Cardiac septum (tissue), 1 donor: ENCODE measurements around the gene XRCC3. TPM values are rescaled to one million over a fixed set of nuclear protein-coding genes. Genes with fewer than 3 reads are reported as not detected.

Experiments used
- DNase-seq: peaks from one replicate; pipeline ENCODE4 v3.0.0-alpha.2; 2020; ENCODE audit warnings: low spot score
- intact Hi-C: fragments of 100-400 bp; cut with DNase I; formaldehyde crosslinking; loops from one replicate; pipeline ENCODE4 v1.14.0; 2022
- total RNA-seq: library from RNA; stranded (reverse); fragmentation: NEBNext Ultra II Directional; extraction: Animal tissue kit (Norgen Biotek cat#: 25700); gene quantifications from one replicate; pipeline ENCODE4 v1.2.1, GENCODE V29; 2021
- donor health status: DM: no; HTN: no; CAD: no.

XRCC3 gene
- total RNA-seq, 1 donor from 2014 or later: 3.9 TPM

DNA sequence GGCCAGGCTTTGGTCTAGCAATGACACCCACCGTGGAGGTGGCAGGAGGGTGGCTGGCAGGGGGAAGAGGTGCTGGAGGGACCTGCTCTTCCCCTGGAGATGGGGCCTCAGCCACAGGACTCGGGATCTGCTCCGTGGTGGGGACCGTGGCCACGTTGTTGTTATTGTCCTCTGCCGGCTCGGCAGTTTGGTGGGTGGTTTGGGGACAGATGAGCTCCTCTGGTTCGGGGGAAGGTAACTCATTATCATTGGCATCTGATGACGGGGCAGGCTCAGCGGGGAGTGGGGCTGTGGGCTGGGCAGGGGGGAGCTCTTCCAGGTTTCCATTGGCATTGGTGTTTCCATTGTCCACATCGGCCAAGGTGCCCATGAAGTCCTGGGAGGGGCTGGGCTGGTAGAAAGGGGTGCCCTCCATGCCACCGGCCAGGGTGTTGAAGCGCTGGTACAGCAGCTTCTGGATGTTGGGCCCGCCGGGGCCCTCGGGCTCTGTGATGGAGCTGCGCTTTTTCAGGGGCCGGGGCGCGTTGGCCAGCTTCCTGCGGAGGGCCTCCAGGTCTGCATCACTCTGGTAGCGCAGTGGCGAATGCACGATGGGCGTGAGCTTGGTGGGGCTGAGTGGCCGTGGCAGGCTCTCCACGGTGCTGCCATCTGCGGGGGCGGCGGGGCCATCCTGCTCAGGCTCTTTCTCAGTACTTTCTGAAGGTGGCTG is 24.7 kb upstream of the XRCC3 start:
- peak; percentile 68 for DNase-seq
- intact Hi-C loops: no loop called here

DNA sequence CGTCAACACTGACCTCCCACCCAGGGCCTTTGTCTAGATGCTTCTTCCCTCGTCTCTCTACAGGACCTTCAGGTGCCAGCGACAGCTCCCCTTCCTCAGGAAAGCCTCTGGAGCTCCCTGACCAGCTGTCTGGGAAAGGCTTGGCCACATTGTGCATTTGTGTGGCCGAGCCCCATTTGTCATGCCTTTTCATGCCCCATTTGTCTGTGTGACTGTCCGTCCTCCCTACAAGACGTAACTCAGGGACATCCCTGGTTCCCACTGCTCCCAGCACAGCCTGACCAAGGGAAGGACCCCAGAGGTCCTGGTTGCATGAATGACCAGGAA is 24.2 kb upstream of the XRCC3 start:
- peak; percentile 57 for DNase-seq
- intact Hi-C loops: no loop called here

GRCh38 chr14:103738701-103739451 is 23.6 kb upstream of the XRCC3 start:
- peak; percentile 70 for DNase-seq
- intact Hi-C loops: no loop called here

DNA sequence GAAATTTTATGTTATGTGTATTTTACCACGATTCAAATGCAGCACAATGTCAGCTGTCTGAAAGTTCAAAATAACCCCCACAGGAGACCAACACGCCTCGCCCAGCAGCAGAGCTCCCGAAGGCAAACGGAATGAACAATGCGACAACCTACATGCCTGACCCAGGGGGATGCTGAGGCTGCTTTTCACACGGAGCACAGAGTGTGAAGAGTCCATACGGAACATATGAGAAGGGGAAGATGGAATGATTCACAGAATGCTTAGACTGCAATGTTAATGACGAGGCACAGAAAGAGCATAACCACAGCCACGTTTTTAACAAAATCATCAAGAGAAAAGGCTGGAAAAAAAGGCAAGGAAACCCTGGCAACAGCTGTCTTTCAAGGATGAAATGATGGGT is 22.9 kb upstream of the XRCC3 start:
- peak; percentile 19 for DNase-seq
- intact Hi-C loops: no loop called here

DNA sequence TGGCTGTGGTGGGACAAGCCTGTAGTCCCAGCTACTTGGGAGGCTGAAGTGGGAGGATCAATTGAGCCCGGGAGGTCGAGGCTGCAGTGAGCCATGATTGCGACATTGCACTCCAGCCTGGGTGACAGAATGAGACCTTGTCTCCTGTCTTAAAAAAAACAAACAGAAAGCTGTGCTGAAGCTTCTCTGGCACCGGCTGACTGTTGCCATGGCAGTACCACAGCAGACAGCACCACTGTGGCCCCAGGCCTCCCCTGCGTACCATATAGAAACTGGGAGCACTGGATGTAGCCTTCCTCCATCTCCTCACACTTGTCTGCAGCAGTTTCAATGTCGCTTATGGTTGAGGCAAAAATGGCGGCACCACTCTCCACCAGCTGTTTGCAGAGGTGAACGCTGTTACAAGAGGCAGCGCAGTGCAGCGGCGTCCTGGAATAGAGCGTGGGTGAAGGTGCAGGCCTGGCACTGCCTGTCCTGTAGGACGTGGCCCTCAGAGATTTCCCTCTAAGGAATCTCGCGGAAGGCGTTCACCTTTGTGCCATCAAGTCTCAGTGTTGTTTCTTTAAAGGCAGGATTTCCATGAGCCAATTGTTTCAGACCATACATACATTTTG is 22.3 kb upstream of the XRCC3 start:
- intact Hi-C loops: no loop called here
- peak; percentile 27 for DNase-seq

DNA sequence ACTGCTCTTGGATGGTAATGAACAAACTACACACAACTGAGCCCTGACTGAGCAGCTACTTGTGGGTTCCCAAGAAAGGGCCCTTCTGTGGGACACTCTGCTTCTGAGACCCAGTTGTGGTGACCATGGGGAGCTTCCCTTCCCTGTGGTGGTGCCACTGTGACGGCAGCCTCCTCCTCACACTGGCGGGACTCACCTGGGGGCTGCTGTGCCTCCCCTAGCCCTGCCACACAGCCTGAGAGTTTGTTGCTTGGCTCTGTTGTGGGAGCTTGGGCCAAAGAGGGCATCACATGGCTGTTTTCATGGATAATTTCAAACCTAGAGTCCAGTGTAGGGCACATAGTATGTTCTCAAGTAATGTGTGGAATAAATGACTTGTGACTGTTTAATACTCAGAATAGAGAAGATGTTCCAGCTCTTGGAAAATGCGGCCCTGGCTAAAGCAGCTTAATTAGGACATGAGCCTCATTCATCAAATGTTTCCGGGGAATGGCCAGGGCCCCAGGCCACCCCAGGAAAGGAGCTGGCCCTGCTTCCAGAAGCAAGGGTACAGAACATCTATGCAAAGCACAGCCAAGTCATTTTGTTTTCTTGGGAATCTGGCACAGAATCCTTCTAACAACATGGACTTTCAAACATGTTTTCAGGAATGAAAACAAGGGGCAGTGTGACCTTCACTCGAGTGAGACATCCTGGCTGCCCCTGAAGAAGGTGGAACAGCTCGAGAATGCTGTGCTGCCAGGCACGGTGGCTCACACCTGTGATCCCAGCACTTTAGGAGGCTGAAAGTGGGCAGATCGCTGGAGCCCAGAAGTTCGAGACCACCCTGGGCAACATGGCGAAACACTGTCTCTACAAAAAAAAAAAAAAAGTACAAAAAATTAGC is 21.5 kb upstream of the XRCC3 start:
- intact Hi-C loops: no loop called here
- DNase-seq: peak; percentile 38

- peak; percentile 50 for DNase-seq
- intact Hi-C loops: no loop called here
Measured at GRCh38 chr14:103735815-103736545, 20.7 kb upstream of the XRCC3 start.

DNA sequence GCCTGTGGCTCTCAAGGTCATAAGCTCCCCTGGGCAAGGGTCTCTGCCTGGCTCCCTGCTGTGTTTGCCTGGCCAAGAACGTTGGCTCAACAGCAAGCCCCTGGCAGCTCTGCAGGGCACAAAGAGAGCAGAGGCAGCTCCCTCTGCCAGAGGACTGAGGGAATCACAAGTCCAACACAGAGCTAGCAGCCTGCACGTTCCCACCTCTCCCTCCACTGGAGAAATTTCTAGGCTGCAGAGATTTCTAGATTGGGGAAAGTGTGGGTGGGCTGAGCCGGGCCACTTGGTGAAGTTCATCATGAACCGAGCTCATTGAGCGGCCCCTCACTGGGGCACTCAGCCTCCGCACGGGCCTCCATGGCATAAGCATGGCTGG is 20.2 kb upstream of the XRCC3 start:
- intact Hi-C loops: no loop called here
- peak; percentile 62 for DNase-seq

GRCh38 chr14:103735022-103735421 is 19.8 kb upstream of the XRCC3 start:
- intact Hi-C loops: no loop called here
- no peak for DNase-seq

DNA sequence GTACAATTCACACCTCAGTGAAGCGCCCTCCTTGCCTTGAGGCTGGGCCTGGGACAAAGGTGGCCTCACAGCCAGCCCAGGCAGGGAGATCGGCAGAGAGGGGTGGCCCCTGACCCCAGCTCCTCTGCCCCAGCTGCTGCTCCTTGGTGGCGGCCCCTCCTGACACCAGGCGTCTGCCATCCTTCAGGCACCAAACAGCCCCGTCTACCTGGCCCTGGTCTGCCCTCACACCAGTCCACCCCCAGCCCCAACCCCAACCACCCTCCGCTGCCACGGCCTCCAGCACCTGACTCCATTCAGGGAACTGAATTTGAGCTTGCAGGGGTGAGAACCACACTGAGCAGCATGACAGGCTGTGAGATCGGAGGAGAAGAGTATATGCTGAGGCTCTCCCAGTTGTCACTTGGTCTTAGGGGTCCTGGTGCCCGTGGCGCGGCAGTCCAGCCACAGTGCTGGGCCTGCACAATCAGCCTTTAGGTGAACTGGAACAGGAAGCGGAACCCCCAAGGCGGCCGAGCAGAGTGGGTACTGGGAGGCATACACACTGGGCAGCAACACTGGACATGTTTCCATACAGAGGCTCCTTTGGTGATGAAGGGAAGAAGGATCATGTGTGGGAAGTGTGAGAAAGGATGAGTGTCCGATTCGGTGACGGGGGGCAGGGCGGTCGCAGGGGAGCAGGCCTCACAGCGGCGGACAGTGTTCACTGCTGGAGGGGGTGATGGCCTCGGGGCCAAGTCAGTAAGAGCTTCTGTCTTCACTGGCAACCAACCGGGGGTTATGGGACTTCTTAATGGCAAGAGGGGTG is 19.0 kb upstream of the XRCC3 start:
- intact Hi-C loops: no loop called here
- no peak for DNase-seq

DNA sequence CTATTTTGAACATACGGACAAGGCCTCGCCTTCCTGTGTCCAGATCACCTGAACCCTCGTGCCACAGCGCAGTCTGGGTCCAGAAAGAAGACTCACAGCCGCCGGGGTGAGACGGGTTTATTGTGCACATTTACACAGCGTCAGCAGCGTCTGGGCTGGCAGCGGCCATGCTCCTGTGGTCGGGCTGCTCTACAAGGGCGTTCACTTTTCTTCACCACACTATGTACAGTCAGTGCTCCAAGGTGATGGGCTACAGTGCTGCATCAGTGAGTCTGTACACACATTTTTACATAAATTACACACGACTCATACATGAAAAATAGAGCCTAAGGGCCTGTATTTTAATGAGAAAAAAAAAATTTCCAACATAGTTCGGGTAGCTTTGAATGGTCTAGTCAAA is 18.4 kb upstream of the XRCC3 start:
- intact Hi-C loops: no loop called here
- DNase-seq: no peak

- intact Hi-C loops: no loop called here
Measured at GRCh38 chr14:103732868-103733620, 17.8 kb upstream of the XRCC3 start.

GRCh38 chr14:103731916-103732867 is 16.9 kb upstream of the XRCC3 start:
- DNase-seq: no peak
- intact Hi-C loops: no loop called here

More at GRCh38 chr14:103732868-103733620, 17.8 kb upstream of the XRCC3 start:
- no peak for DNase-seq

DNA sequence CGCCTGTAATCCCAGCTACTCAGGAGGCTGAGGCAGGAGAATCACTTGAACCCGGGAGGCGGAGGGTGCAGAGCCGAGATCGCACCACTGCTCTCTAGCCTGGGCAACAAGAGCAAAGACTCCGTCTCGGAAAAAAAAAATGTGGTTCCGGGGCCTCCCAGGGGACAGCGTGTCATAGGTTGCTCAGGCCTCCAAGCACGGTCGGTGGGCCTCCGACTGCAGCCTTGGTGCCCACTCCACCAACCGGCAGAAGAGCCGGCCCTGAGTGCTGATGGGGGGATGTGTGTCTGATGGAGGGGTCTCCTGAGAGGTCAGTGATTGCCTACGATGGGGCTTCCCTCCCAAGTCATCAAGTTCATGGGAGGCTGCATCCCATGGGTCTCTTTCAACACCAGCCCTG is 16.2 kb upstream of the XRCC3 start:
- intact Hi-C loops: no loop called here
- no peak for DNase-seq

- no peak for DNase-seq
- intact Hi-C loops: no loop called here
Measured at GRCh38 chr14:103730490-103731035, 15.3 kb upstream of the XRCC3 start.
